Activated T-helper 2 cell treated with anti-CD3 and anti-CD28 coated beads, Interferon-gamma antibody, Interleukin-2, Interleukin-4, amounts not matched to agents 10 μg/mL and 5 μg/mL and 100 μg/mL, durations not matched to agents 14 hours and 24 hours and 36 hours (primary cell): Measurements from ENCODE around the gene CAMSAP1. TPM values are rescaled to one million over a fixed set of nuclear protein-coding genes. Genes with fewer than 3 reads are reported as not detected.

Experiments used
- DNase-seq: peaks from one replicate; pipeline ENCODE4 v3.0.0; 2021; ENCODE audit warnings: low spot score
- H3K27ac Mint-ChIP-seq: one replicate; pipeline ENCODE4 v1.8.0; 2021; ENCODE audit warnings: mixed read lengths
- H3K27me3 Mint-ChIP-seq: one replicate; pipeline ENCODE4 v1.8.0; 2021; ENCODE audit warnings: low read depth, mixed read lengths
- H3K36me3 Mint-ChIP-seq: one replicate; pipeline ENCODE4 v1.8.0; 2021; ENCODE audit warnings: low read depth, mixed read lengths
- H3K4me1 Mint-ChIP-seq: one replicate; pipeline ENCODE4 v1.8.0; 2021; ENCODE audit warnings: low read depth, mixed read lengths
- H3K4me3 Mint-ChIP-seq: one replicate; pipeline ENCODE4 v1.8.0; 2021; ENCODE audit warnings: low read depth, mild to moderate bottlenecking, moderate library complexity, mixed read lengths
- H3K9me3 Mint-ChIP-seq: one replicate; pipeline ENCODE4 v1.8.0; 2021; ENCODE audit warnings: mixed read lengths
- intact Hi-C: fragments of 100-400 bp; cut with micrococcal nuclease; formaldehyde crosslinking; loops from one replicate; pipeline ENCODE4 v1.15.1; 2023
- total RNA-seq: library from RNA; stranded (reverse); gene quantifications from 2 replicates; pipeline ENCODE4 v1.2.3, GENCODE V29; 2022

Gene CAMSAP1
- total RNA-seq, 1 donor from 2014 or later, result 44.2 TPM

- Mint-ChIP-seq H3K4me1 (peaks cover under 1% of the 10 kb centered on the region), H3K4me3 (no peak overlapping the region), H3K36me3 (peaks cover 31% of the 10 kb centered on the region), H3K27me3 (no peaks in the 10 kb centered on the region), H3K27ac (no peak overlapping the region), H3K9me3 (no peaks in the 10 kb centered on the region)
- intact Hi-C loops, result no loop called here
- no peak for DNase-seq
Measured at GRCh38 chr9:135810806-135811575, 96.4 kb downstream of the CAMSAP1 start.

GRCh38 chr9:135809166-135809565 lies 98.2 kb downstream of the CAMSAP1 start:
- Mint-ChIP-seq H3K27me3 (no peaks in the 10 kb centered on the region), H3K27ac (no peak overlapping the region), H3K4me1 (peaks cover 2% of the 10 kb centered on the region), H3K9me3 (no peaks in the 10 kb centered on the region), H3K36me3 (peaks cover 17% of the 10 kb centered on the region), H3K4me3 (no peak overlapping the region)
- intact Hi-C loops, result no loop called here
- no peak for DNase-seq

GRCh38 chr9:135805422-135806022 lies 101.8 kb downstream of the CAMSAP1 start:
- intact Hi-C loops, result no loop called here
- Mint-ChIP-seq H3K27ac (no peak overlapping the region), H3K9me3 (no peaks in the 10 kb centered on the region), H3K36me3 (peaks cover 2% of the 10 kb centered on the region), H3K4me1 (peaks cover 2% of the 10 kb centered on the region), H3K27me3 (no peaks in the 10 kb centered on the region), H3K4me3 (no peak overlapping the region)
- DNase-seq, result no peak

GRCh38 chr9:135804581-135805421 lies 102.5 kb downstream of the CAMSAP1 start:
- intact Hi-C loops, result no loop called here
- no peak overlapping the region for H3K4me3 Mint-ChIP-seq

GRCh38 chr9:135803441-135803840 lies 103.9 kb downstream of the CAMSAP1 start:
- Mint-ChIP-seq H3K27me3 (no peaks in the 10 kb centered on the region), H3K36me3 (no peaks in the 10 kb centered on the region), H3K9me3 (no peaks in the 10 kb centered on the region), H3K4me1 (peaks cover 2% of the 10 kb centered on the region), H3K27ac (no peak overlapping the region), H3K4me3 (no peak overlapping the region)
- intact Hi-C loops, result no loop called here
- no peak for DNase-seq

More at GRCh38 chr9:135804581-135805421, 102.5 kb downstream of the CAMSAP1 start:
- Mint-ChIP-seq H3K9me3 (no peaks in the 10 kb centered on the region), H3K27ac (no peak overlapping the region), H3K27me3 (no peaks in the 10 kb centered on the region), H3K36me3 (no peaks in the 10 kb centered on the region), H3K4me1 (peaks cover 2% of the 10 kb centered on the region)
- no peak for DNase-seq

- no peaks in the 10 kb centered on the region for H3K36me3 Mint-ChIP-seq
- no peak overlapping the region for H3K4me3 Mint-ChIP-seq
- intact Hi-C loops, result no loop called here
- no peaks in the 10 kb centered on the region for H3K9me3 Mint-ChIP-seq
- H3K4me1 Mint-ChIP-seq, result peaks cover 2% of the 10 kb centered on the region
- no peak for DNase-seq
- H3K27ac Mint-ChIP-seq, result no peak overlapping the region
- H3K27me3 Mint-ChIP-seq, result no peaks in the 10 kb centered on the region
Measured at GRCh38 chr9:135802876-135803419, 104.4 kb downstream of the CAMSAP1 start.

GRCh38 chr9:135801070-135801469 lies 106.3 kb downstream of the CAMSAP1 start:
- H3K9me3 Mint-ChIP-seq, result no peaks in the 10 kb centered on the region
- intact Hi-C loops, result no loop called here
- H3K4me3 Mint-ChIP-seq, result no peak overlapping the region

GRCh38 chr9:135799261-135799660 lies 108.1 kb downstream of the CAMSAP1 start:
- Mint-ChIP-seq H3K27ac (no peak overlapping the region), H3K27me3 (no peaks in the 10 kb centered on the region), H3K36me3 (no peaks in the 10 kb centered on the region), H3K4me1 (no peaks in the 10 kb centered on the region), H3K9me3 (no peaks in the 10 kb centered on the region), H3K4me3 (no peak overlapping the region)
- DNase-seq, result no peak
- intact Hi-C loops, result no loop called here

More at GRCh38 chr9:135801070-135801469, 106.3 kb downstream of the CAMSAP1 start:
- DNase-seq, result no peak
- Mint-ChIP-seq H3K4me1 (peaks cover 2% of the 10 kb centered on the region), H3K36me3 (no peaks in the 10 kb centered on the region), H3K27ac (no peak overlapping the region), H3K27me3 (no peaks in the 10 kb centered on the region)

GRCh38 chr9:135798263-135798585 lies 109.1 kb downstream of the CAMSAP1 start:
- H3K4me1 Mint-ChIP-seq, result no peaks in the 10 kb centered on the region
- no peak for DNase-seq
- intact Hi-C loops, result no loop called here
- no peaks in the 10 kb centered on the region for H3K9me3 Mint-ChIP-seq
- no peaks in the 10 kb centered on the region for H3K36me3 Mint-ChIP-seq
- H3K27ac Mint-ChIP-seq, result no peak overlapping the region
- H3K4me3 Mint-ChIP-seq, result no peak overlapping the region
- H3K27me3 Mint-ChIP-seq, result no peaks in the 10 kb centered on the region

- Mint-ChIP-seq H3K4me1 (no peaks in the 10 kb centered on the region), H3K9me3 (no peaks in the 10 kb centered on the region), H3K4me3 (no peak overlapping the region), H3K27me3 (no peaks in the 10 kb centered on the region), H3K27ac (no peak overlapping the region), H3K36me3 (no peaks in the 10 kb centered on the region)
- intact Hi-C loops, result no loop called here
- no peak for DNase-seq
Measured at GRCh38 chr9:135797507-135798262, 109.7 kb downstream of the CAMSAP1 start.

GRCh38 chr9:135796784-135797485 lies 110.4 kb downstream of the CAMSAP1 start:
- Mint-ChIP-seq H3K27ac (no peak overlapping the region), H3K36me3 (no peaks in the 10 kb centered on the region), H3K9me3 (no peaks in the 10 kb centered on the region), H3K4me1 (no peaks in the 10 kb centered on the region), H3K4me3 (no peak overlapping the region), H3K27me3 (no peaks in the 10 kb centered on the region)
- DNase-seq, result no peak
- intact Hi-C loops, result no loop called here

GRCh38 chr9:135795391-135795790 lies 112.0 kb downstream of the CAMSAP1 start:
- Mint-ChIP-seq H3K27me3 (no peaks in the 10 kb centered on the region), H3K36me3 (no peaks in the 10 kb centered on the region), H3K9me3 (no peaks in the 10 kb centered on the region), H3K4me3 (no peak overlapping the region), H3K4me1 (no peaks in the 10 kb centered on the region), H3K27ac (no peak overlapping the region)
- no peak for DNase-seq
- intact Hi-C loops, result no loop called here
